Measurements from ENCODE around the gene KLHL26.

KLHL26 gene

GRCh38 chr19:18587561-18587960, 49.3 kb upstream of the KLHL26 start:
- Histone ChIP-seq H3K4me3 (ENCODE audit: low read depth, low read length) (no peak overlapping the region), H3K36me3 (ENCODE audit: control insufficient read depth in 2 of 2, insufficient read depth in 1 of 2, low read length in 2 of 2) (peaks cover 0 to 6% of the 10 kb centered on the region in 2 experiments; a peak in 1 of 3 replicates), H3K27ac (ENCODE audit: extremely low read depth, low read depth, low read length) (no peak overlapping the region), H3K9me3 (ENCODE audit: control insufficient read depth, insufficient read depth, low read depth, low read length) (no peaks in the 10 kb centered on the region), H3K4me1 (ENCODE audit: control insufficient read depth, insufficient read depth, low read length) (no peaks in the 10 kb centered on the region)
- TF ChIP-seq ZBTB48 (tag by site-specific recombination; IDR thresholded peaks at IDR 0.05) (0 out of 2 replicates have a peak, but pooled peaks have one; percentile 14), ZSCAN16 (tag by site-specific recombination; IDR thresholded peaks at IDR 0.05) (no peak), ZNF362 (tag by site-specific recombination; IDR thresholded peaks at IDR 0.05) (peak; percentile 55)
- ChIA-PET POLR2A (interaction anchor here (0.6 to 5.7 kb wide), 5 partner anchors 16 to 258 kb away, joined by 3 to 60 read pairs (median 3); partner anchors contain the start of genes ELL and UBA52), CTCF (interaction anchor here (0.6 to 2.1 kb wide), 10 partner anchors 14 to 256 kb away, joined by 3 to 7 read pairs (median 4); partner anchors contain the start of gene UBA52)

GRCh38 chr19:18587962-18588610, 48.7 kb upstream of the KLHL26 start:
- Histone ChIP-seq H3K36me3 (ENCODE audit: control insufficient read depth in 2 of 2, insufficient read depth in 1 of 2, low read length in 2 of 2) (peaks cover 0 to 6% of the 10 kb centered on the region in 2 experiments; a peak in 1 of 3 replicates), H3K4me3 (ENCODE audit: low read depth, low read length) (peak overlapping the region; percentile 75), H3K9me3 (ENCODE audit: control insufficient read depth, insufficient read depth, low read depth, low read length) (no peaks in the 10 kb centered on the region), H3K4me1 (ENCODE audit: control insufficient read depth, insufficient read depth, low read length) (no peaks in the 10 kb centered on the region), H3K27ac (ENCODE audit: extremely low read depth, low read depth, low read length) (peak overlapping the region; percentile 77; the same call in 1 of the 2 replicates)
- POLR2A ChIA-PET, result interaction anchor here (0.6 to 5.7 kb wide), 14 partner anchors 10 to 331 kb away, joined by 3 to 60 read pairs (median 5); partner anchors contain the start of genes COPE, DDX49, ELL and FKBP8
- TF ChIP-seq, protein P1, sequence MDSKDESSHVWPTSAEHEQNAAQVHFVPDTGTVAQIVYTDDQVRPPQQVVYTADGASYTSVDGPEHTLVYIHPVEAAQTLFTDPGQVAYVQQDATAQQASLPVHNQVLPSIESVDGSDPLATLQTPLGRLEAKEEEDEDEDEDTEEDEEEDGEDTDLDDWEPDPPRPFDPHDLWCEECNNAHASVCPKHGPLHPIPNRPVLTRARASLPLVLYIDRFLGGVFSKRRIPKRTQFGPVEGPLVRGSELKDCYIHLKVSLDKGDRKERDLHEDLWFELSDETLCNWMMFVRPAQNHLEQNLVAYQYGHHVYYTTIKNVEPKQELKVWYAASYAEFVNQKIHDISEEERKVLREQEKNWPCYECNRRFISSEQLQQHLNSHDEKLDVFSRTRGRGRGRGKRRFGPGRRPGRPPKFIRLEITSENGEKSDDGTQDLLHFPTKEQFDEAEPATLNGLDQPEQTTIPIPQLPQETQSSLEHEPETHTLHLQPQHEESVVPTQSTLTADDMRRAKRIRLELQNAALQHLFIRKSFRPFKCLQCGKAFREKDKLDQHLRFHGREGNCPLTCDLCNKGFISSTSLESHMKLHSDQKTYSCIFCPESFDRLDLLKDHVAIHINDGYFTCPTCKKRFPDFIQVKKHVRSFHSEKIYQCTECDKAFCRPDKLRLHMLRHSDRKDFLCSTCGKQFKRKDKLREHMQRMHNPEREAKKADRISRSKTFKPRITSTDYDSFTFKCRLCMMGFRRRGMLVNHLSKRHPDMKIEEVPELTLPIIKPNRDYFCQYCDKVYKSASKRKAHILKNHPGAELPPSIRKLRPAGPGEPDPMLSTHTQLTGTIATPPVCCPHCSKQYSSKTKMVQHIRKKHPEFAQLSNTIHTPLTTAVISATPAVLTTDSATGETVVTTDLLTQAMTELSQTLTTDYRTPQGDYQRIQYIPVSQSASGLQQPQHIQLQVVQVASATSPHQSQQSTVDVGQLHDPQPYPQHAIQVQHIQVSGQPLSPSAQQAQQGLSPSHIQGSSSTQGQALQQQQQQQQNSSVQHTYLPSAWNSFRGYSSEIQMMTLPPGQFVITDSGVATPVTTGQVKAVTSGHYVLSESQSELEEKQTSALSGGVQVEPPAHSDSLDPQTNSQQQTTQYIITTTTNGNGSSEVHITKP (tag by site-specific recombination; IDR thresholded peaks at IDR 0.05), result no peak
- TF ChIP-seq ZNF621 (tag by site-specific recombination; IDR thresholded peaks at IDR 0.05), result no peak
- TF ChIP-seq ZNF518A (tag by site-specific recombination; conservative IDR thresholded peaks at IDR 0.05; ENCODE audit: low read depth), result no peak
- TF ChIP-seq ZBTB8A (tag by site-specific recombination; IDR thresholded peaks at IDR 0.05), result no peak
- no peak for TF ChIP-seq BCL11B (tag by site-specific recombination; IDR thresholded peaks at IDR 0.05; ENCODE audit: low read depth)
- TF ChIP-seq OVOL3 (tag by site-specific recombination; IDR thresholded peaks at IDR 0.05), result no peak
- TF ChIP-seq ZNF664 (tag by site-specific recombination; IDR thresholded peaks at IDR 0.05), result no peak
- TF ChIP-seq ZNF341 (tag by site-specific recombination; IDR thresholded peaks at IDR 0.05; ENCODE audit: low read depth), result no peak
- TF ChIP-seq ZSCAN18 (tag by site-specific recombination; IDR thresholded peaks at IDR 0.05), result no peak
- TF ChIP-seq, protein P2, sequence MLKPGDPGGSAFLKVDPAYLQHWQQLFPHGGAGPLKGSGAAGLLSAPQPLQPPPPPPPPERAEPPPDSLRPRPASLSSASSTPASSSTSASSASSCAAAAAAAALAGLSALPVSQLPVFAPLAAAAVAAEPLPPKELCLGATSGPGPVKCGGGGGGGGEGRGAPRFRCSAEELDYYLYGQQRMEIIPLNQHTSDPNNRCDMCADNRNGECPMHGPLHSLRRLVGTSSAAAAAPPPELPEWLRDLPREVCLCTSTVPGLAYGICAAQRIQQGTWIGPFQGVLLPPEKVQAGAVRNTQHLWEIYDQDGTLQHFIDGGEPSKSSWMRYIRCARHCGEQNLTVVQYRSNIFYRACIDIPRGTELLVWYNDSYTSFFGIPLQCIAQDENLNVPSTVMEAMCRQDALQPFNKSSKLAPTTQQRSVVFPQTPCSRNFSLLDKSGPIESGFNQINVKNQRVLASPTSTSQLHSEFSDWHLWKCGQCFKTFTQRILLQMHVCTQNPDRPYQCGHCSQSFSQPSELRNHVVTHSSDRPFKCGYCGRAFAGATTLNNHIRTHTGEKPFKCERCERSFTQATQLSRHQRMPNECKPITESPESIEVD (tag by site-specific recombination; IDR thresholded peaks at IDR 0.05), result no peak
- CTCF ChIA-PET, result interaction anchor here (0.6 to 2.1 kb wide), 19 partner anchors 8 to 255 kb away, joined by 3 to 15 read pairs (median 4); partner anchors contain the start of gene UBA52

All from HEK293 (cell line).